Muscle layer of colon (tissue), 2 donors: Measurements from ENCODE around the gene MMP25.

Experiments
- H3K27ac ChIP-seq: one replicate; pipeline ENCODE4 v1.7.0; 2013; ENCODE audit warnings: low read depth, mild to moderate bottlenecking, low read length, moderate library complexity
- H3K27me3 ChIP-seq, 2 donors: one replicate each; pipeline ENCODE4 v1.7.0; 2013; ENCODE audit warnings: low read length in 2 of 2, mild to moderate bottlenecking in 2 of 2; ENCODE audit not compliant: insufficient read depth in 2 of 2, control insufficient read depth in 1 of 2
- H3K36me3 ChIP-seq: one replicate; pipeline ENCODE4 v1.7.0; 2013; ENCODE audit warnings: mild to moderate bottlenecking, low read length; ENCODE audit not compliant: insufficient read depth
- H3K4me1 ChIP-seq: one replicate; pipeline ENCODE4 v1.7.0; 2013; ENCODE audit warnings: mild to moderate bottlenecking, low read length; ENCODE audit not compliant: insufficient read depth
- H3K4me3 ChIP-seq, 2 donors: one replicate each; pipeline ENCODE4 v1.7.0; 2013; ENCODE audit warnings: low read length in 2 of 2, low read depth in 1 of 2, mild to moderate bottlenecking in 1 of 2, moderate library complexity in 1 of 2
- H3K9ac ChIP-seq: one replicate; pipeline ENCODE4 v1.7.0; 2013; ENCODE audit warnings: low read length
- H3K9me3 ChIP-seq: one replicate; pipeline ENCODE4 v1.7.0; 2013; ENCODE audit warnings: mild to moderate bottlenecking, low read length
- donor health status: abdominal sarcoma.
- donor health status: Adenocarcinoma of cecum.

MMP25 gene

GRCh38 chr16:3035972-3036725, 10.2 kb upstream of the MMP25 start:
- Histone ChIP-seq H3K4me3 (no peak overlapping the region), H3K4me1 (no peaks in the 10 kb centered on the region), H3K27me3 (peaks cover 25 to 58% of the 10 kb centered on the region in 2 donors), H3K27ac (no peak overlapping the region), H3K9me3 (no peaks in the 10 kb centered on the region), H3K36me3 (no peaks in the 10 kb centered on the region), H3K9ac (no peak overlapping the region)

GRCh38 chr16:3036726-3037315, 9.5 kb upstream of the MMP25 start, which contains the start of gene BICDL2:
Gene BICDL2, minus strand, starts transcription at chr16:3036944. Its CDS starts 1,448 bp downstream, at chr16:3035496.
- H3K4me3 ChIP-seq: no peak within 1 kb of the TSS
- no peaks in the 10 kb centered on the region for H3K4me1 ChIP-seq
- H3K9me3 ChIP-seq: no peaks in the 10 kb centered on the region
- H3K27me3 ChIP-seq: peaks cover 25 to 53% of the 10 kb centered on the region in 2 donors
- no peak within 1 kb of the TSS for H3K9ac ChIP-seq
- no peaks in the 10 kb centered on the region for H3K36me3 ChIP-seq
- no peak within 1 kb of the TSS for H3K27ac ChIP-seq

GRCh38 chr16:3038256-3038655, 8.1 kb upstream of the MMP25 start:
- H3K27me3 ChIP-seq: peaks cover 26 to 53% of the 10 kb centered on the region in 2 donors
- no peak overlapping the region for H3K9ac ChIP-seq
- no peaks in the 10 kb centered on the region for H3K36me3 ChIP-seq
- no peak overlapping the region for H3K27ac ChIP-seq
- H3K9me3 ChIP-seq: no peaks in the 10 kb centered on the region
- no peak overlapping the region for H3K4me3 ChIP-seq
- no peaks in the 10 kb centered on the region for H3K4me1 ChIP-seq

- no peaks in the 10 kb centered on the region for H3K36me3 ChIP-seq
- no peak overlapping the region for H3K27ac ChIP-seq
- H3K9ac ChIP-seq: no peak overlapping the region
- no peak overlapping the region for H3K4me3 ChIP-seq
- H3K27me3 ChIP-seq: peaks cover 31 to 57% of the 10 kb centered on the region in 2 donors
- H3K4me1 ChIP-seq: no peaks in the 10 kb centered on the region
- no peaks in the 10 kb centered on the region for H3K9me3 ChIP-seq
Measured at GRCh38 chr16:3038896-3039295, 7.5 kb upstream of the MMP25 start.

GRCh38 chr16:3042376-3042775, 4.0 kb upstream of the MMP25 start:
- Histone ChIP-seq H3K9ac (no peak overlapping the region), H3K9me3 (no peaks in the 10 kb centered on the region), H3K36me3 (no peaks in the 10 kb centered on the region), H3K4me3 (no peak overlapping the region), H3K27ac (no peak overlapping the region), H3K27me3 (peaks cover 31 to 63% of the 10 kb centered on the region in 2 donors), H3K4me1 (no peaks in the 10 kb centered on the region)

GRCh38 chr16:3044708-3045107, 1.7 kb upstream of the MMP25 start:
- Histone ChIP-seq H3K9me3 (no peaks in the 10 kb centered on the region), H3K4me1 (no peaks in the 10 kb centered on the region), H3K36me3 (no peaks in the 10 kb centered on the region), H3K27me3 (peaks cover 19 to 53% of the 10 kb centered on the region in 2 donors), H3K27ac (no peak overlapping the region), H3K9ac (no peak overlapping the region), H3K4me3 (no peak overlapping the region)

GRCh38 chr16:3046641-3047386, 453 bp downstream of the MMP25 start:
- peaks cover 19 to 58% of the 10 kb centered on the region in 2 donors for H3K27me3 ChIP-seq
- H3K4me1 ChIP-seq: no peaks in the 10 kb centered on the region
- H3K9me3 ChIP-seq: no peaks in the 10 kb centered on the region
- no peaks in the 10 kb centered on the region for H3K36me3 ChIP-seq
- no peak overlapping the region for H3K4me3 ChIP-seq
- H3K9ac ChIP-seq: no peak overlapping the region
- no peak overlapping the region for H3K27ac ChIP-seq

GRCh38 chr16:3047387-3047720, 993 bp downstream of the MMP25 start:
- Histone ChIP-seq H3K27me3 (peaks cover 19 to 58% of the 10 kb centered on the region in 2 donors), H3K36me3 (no peaks in the 10 kb centered on the region), H3K9ac (no peak overlapping the region), H3K27ac (no peak overlapping the region), H3K9me3 (no peaks in the 10 kb centered on the region), H3K4me3 (no peak overlapping the region), H3K4me1 (no peaks in the 10 kb centered on the region)

GRCh38 chr16:3049921-3050481, 3.6 kb downstream of the MMP25 start:
- no peak overlapping the region for H3K27ac ChIP-seq
- no peaks in the 10 kb centered on the region for H3K36me3 ChIP-seq
- H3K4me3 ChIP-seq: no peak overlapping the region
- no peak overlapping the region for H3K9ac ChIP-seq
- H3K9me3 ChIP-seq: no peaks in the 10 kb centered on the region
- H3K27me3 ChIP-seq: peaks cover 5 to 41% of the 10 kb centered on the region in 2 donors
- H3K4me1 ChIP-seq: no peaks in the 10 kb centered on the region

- Histone ChIP-seq H3K27me3 (peaks cover 5 to 38% of the 10 kb centered on the region in 2 donors), H3K27ac (no peak overlapping the region), H3K4me3 (no peak overlapping the region), H3K36me3 (no peaks in the 10 kb centered on the region), H3K9ac (no peak overlapping the region), H3K4me1 (no peaks in the 10 kb centered on the region), H3K9me3 (no peaks in the 10 kb centered on the region)
Measured at GRCh38 chr16:3050487-3050886, 4.1 kb downstream of the MMP25 start.

- H3K4me1 ChIP-seq: no peaks in the 10 kb centered on the region
- H3K4me3 ChIP-seq: no peak overlapping the region
- no peak overlapping the region for H3K9ac ChIP-seq
- H3K27ac ChIP-seq: no peak overlapping the region
- no peaks in the 10 kb centered on the region for H3K9me3 ChIP-seq
- H3K36me3 ChIP-seq: no peaks in the 10 kb centered on the region
- peaks cover 5 to 33% of the 10 kb centered on the region in 2 donors for H3K27me3 ChIP-seq
Measured at GRCh38 chr16:3051009-3051408, 4.6 kb downstream of the MMP25 start.
